HCT116 (cell line): ENCODE data around the gene KCNQ4. TPM values are rescaled to one million over a fixed set of nuclear protein-coding genes. Genes with fewer than 3 reads are reported as not detected.

Experiments used
- ATAC-seq: fragments of 200-7000 bp; cut with Tn5 transposase; 2 replicates; pipeline ENCODE4 v1.9.1; 2020; ENCODE audit warnings: mild to moderate bottlenecking, moderate library complexity
- BruUV-seq: library from RNA; stranded (reverse); fragments of 400-500 nt; replicated peaks from 2 replicates; lab custom pipeline; 2021; lab: Mats Ljungman, UMichigan
- CTCF ChIA-PET: fragments of 300-600 bp; sonication (Branson Sonifier 250); formaldehyde crosslinking; loops from one replicate; lab custom pipeline; 2021; ENCODE audit warnings: antibody characterized with exemption; lab: Charles Lee
- POLR2A ChIA-PET: fragments of 300-600, 350-600 bp; sonication (Branson Sonifier 250); formaldehyde crosslinking; loops from one replicate; lab custom pipeline; 2021; ENCODE audit warnings: antibody characterized with exemption; lab: Charles Lee
- RAD21 ChIA-PET, 2 experiments: fragments of 300-600 bp; sonication (Branson Sonifier 250); formaldehyde crosslinking; loops; one replicate each; lab custom pipeline; 2023; ENCODE audit warnings: low total read pairs in 2 of 2; ENCODE audit not compliant: uncharacterized antibody in 2 of 2, unreplicated experiment in 2 of 2, low non-redundant PET in 1 of 2; lab: Charles Lee
- DNase-seq: peaks from one replicate; pipeline ENCODE4 v3.0.0-alpha.2; 2010; ENCODE audit warnings: low read depth, low spot score
- H2AFZ ChIP-seq: fragments of 200-600 bp; shearing (Covaris generic), sonication (generic); 2 replicates; pipeline ENCODE4 v1.6.1; 2017; ENCODE audit warnings: low read depth, mixed run types, mixed read lengths, antibody characterized with exemption, low read length; ENCODE audit not compliant: poor library complexity, severe bottlenecking
- H3K27ac ChIP-seq: 2 replicates; pipeline ENCODE4 v1.5.1; 2012; ENCODE audit warnings: low read depth, low read length
- H3K27me3 ChIP-seq: fragments of 200-600 bp; sonication (generic); 2 replicates; pipeline ENCODE4 v1.6.1; 2016; ENCODE audit warnings: mixed run types, low read length, mixed read lengths; ENCODE audit not compliant: insufficient read depth
- H3K36me3 ChIP-seq, 2 experiments: fragments of 200-500 bp in 1 of 2; fragments of 200-600 bp in 1 of 2; sonication (Bioruptor generic) in 1 of 2; sonication (generic) in 1 of 2; 2 replicates each; pipeline versions ENCODE4 v1.5.1 to v1.6.1; 2014 to 2016; ENCODE audit warnings: low read length in 2 of 2, inconsistent platforms in 1 of 2, mixed read lengths in 1 of 2, mixed run types in 1 of 2; ENCODE audit not compliant: insufficient read depth in 2 of 2, control insufficient read depth in 1 of 2
- H3K4me1 ChIP-seq, 2 experiments: fragments of 200-600 bp in 1 of 2; sonication (generic) in 1 of 2; 2 replicates each; pipeline versions ENCODE4 v1.5.1 to v1.6.1; 2012 to 2017; ENCODE audit warnings: low read length in 2 of 2, inconsistent platforms in 1 of 2, mild to moderate bottlenecking in 1 of 2, mixed read lengths in 1 of 2, mixed run types in 1 of 2, moderate library complexity in 1 of 2; ENCODE audit not compliant: insufficient read depth in 2 of 2, control insufficient read depth in 1 of 2
- H3K4me2 ChIP-seq: fragments of 200-600 bp; sonication (generic); 2 replicates; pipeline ENCODE4 v1.6.1; 2017; ENCODE audit warnings: mixed run types, low read length, mixed read lengths
- H3K4me3 ChIP-seq, 2 experiments: fragments of 200-600 bp in 1 of 2; sonication (generic) in 1 of 2; replicated peaks in 1 of 2; 2 replicates each; pipeline ENCODE4 v1.5.1; 2011 to 2016; ENCODE audit warnings: low read length in 2 of 2, control low read depth in 1 of 2, low read depth in 1 of 2, mild to moderate bottlenecking in 1 of 2, mixed read lengths in 1 of 2, mixed run types in 1 of 2
- H3K79me2 ChIP-seq: fragments of 200-600 bp; sonication (generic); 2 replicates; pipeline ENCODE4 v1.6.1; 2017; ENCODE audit warnings: mild to moderate bottlenecking, mixed run types, low read length, moderate library complexity, mixed read lengths; ENCODE audit not compliant: insufficient read depth
- H3K9ac ChIP-seq: fragments of 200-600 bp; sonication (generic); 2 replicates; pipeline ENCODE4 v1.6.1; 2016; ENCODE audit warnings: low read length, mixed read lengths
- H3K9me2 ChIP-seq: fragments of 200-600 bp; sonication (generic), shearing (Covaris generic); 2 replicates; pipeline ENCODE4 v1.6.1; 2017; ENCODE audit warnings: mixed run types, mild to moderate bottlenecking, moderate library complexity; ENCODE audit not compliant: insufficient read depth
- H3K9me3 ChIP-seq, 2 experiments: fragments of 200-500 bp in 1 of 2; fragments of 200-600 bp in 1 of 2; sonication (Bioruptor generic) in 1 of 2; sonication (generic) in 1 of 2; 2 replicates each; pipeline ENCODE4 v1.6.1; 2014 to 2017; ENCODE audit warnings: low read length in 2 of 2, mixed read lengths in 2 of 2, inconsistent platforms in 1 of 2, low read depth in 1 of 2, mild to moderate bottlenecking in 1 of 2, mixed run types in 1 of 2, moderate library complexity in 1 of 2; ENCODE audit not compliant: control insufficient read depth in 1 of 2, insufficient read depth in 1 of 2
- H4K20me1 ChIP-seq: fragments of 200-600 bp; sonication (generic), shearing (Covaris generic); 2 replicates; pipeline ENCODE4 v1.6.1; 2017; ENCODE audit warnings: mixed run types, mild to moderate bottlenecking, moderate library complexity; ENCODE audit not compliant: insufficient read depth
- EGR1 ChIP-seq: IDR thresholded peaks from 2 replicates; pipeline ENCODE4 v1.6.1; 2012; ENCODE audit warnings: low read depth
- ELF1 ChIP-seq: IDR thresholded peaks from 2 replicates; pipeline ENCODE4 v1.6.1; 2012; ENCODE audit warnings: low read depth, borderline replicate concordance
- EZH2 ChIP-seq: fragments of 200-600 bp; sonication (generic); IDR thresholded peaks from 2 replicates; pipeline ENCODE4 v1.6.1; 2017; ENCODE audit warnings: antibody characterized with exemption, mixed run types
- FOSL1 ChIP-seq: IDR thresholded peaks from 2 replicates; pipeline ENCODE4 v1.6.1; 2012; ENCODE audit warnings: low read depth
- MAX ChIP-seq: IDR thresholded peaks from 2 replicates; pipeline ENCODE4 v1.6.1; 2012
- POLR2A ChIP-seq: IDR thresholded peaks from 2 replicates; pipeline ENCODE4 v1.7.0; 2011; ENCODE audit warnings: borderline replicate concordance; ENCODE audit not compliant: insufficient read depth, insufficient read length; ENCODE audit errors: extremely low read depth
- RAD21 ChIP-seq: IDR thresholded peaks from 2 replicates; pipeline ENCODE4 v1.6.1; 2012; ENCODE audit warnings: low read depth, mild to moderate bottlenecking
- REST ChIP-seq: IDR thresholded peaks from 2 replicates; pipeline ENCODE4 v1.6.1; 2012; ENCODE audit warnings: low read depth
- ZBTB33 ChIP-seq: IDR thresholded peaks from 2 replicates; pipeline ENCODE4 v1.6.1; 2011; ENCODE audit warnings: mild to moderate bottlenecking, low read length, moderate library complexity; ENCODE audit not compliant: insufficient replicate concordance; ENCODE audit errors: extremely low read depth
- ZNF274 ChIP-seq: fragments of 200-500 bp; sonication (Bioruptor generic); IDR thresholded peaks from 2 replicates; pipeline ENCODE4 v1.6.1; 2014; ENCODE audit warnings: mild to moderate bottlenecking, low read depth, low read length, inconsistent platforms
- intact Hi-C: fragments of 100-400 bp; cut with micrococcal nuclease; formaldehyde crosslinking; loops from 2 replicates; pipeline ENCODE4 v1.10.0; 2022
- total RNA-seq: library from RNA; stranded (reverse); gene quantifications from one replicate; pipeline ENCODE4 v1.2.1, GENCODE V29; 2021; ENCODE audit not compliant: unreplicated experiment

The KCNQ4 gene
- total RNA-seq, 1 experiment from 2014 or later = 4.1 TPM

- intact Hi-C loops = no loop called here
Measured at GRCh38 chr1:40748841-40749718, 34.5 kb upstream of the KCNQ4 start.

More at GRCh38 chr1:40748841-40749718, 34.5 kb upstream of the KCNQ4 start:
- H3K27ac ChIP-seq = no peak overlapping the region
- DNase-seq = no peak
- ATAC-seq = no peak
- H2AFZ ChIP-seq = no peak overlapping the region
- H3K79me2 ChIP-seq = peaks cover 2% of the 10 kb centered on the region; the same call in 1 of the 2 replicates
- no peaks in the 10 kb centered on the region for H4K20me1 ChIP-seq
- no peak overlapping the region for H3K4me2 ChIP-seq
- no peak overlapping the region for H3K9ac ChIP-seq
- H3K9me3 ChIP-seq = no peaks in the 10 kb centered on the region
- H3K27me3 ChIP-seq = no peaks in the 10 kb centered on the region
- H3K4me1 ChIP-seq = peaks cover 4% of the 10 kb centered on the region in 2 experiments; a peak in 2 of 4 replicates
- H3K4me3 ChIP-seq = no peak overlapping the region
- no peaks in the 10 kb centered on the region for H3K9me2 ChIP-seq
- BruUV-seq = no TSS peak
- CTCF ChIA-PET = interaction anchor here (1.3 kb wide), 1 partner anchor 26 kb away, joined by 3 read pairs; no protein-coding TSS in a partner anchor
- POLR2A ChIA-PET = no interaction called here
- peaks cover 7 to 17% of the 10 kb centered on the region in 2 experiments for H3K36me3 ChIP-seq
- TF ChIP-seq EGR1 (no peak), ZBTB33 (no peak), REST (no peak), FOSL1 (no peak), POLR2A (no peak), RAD21 (no peak), EZH2 (no peak), ZNF274 (no peak), ELF1 (no peak), MAX (no peak)
- TF ChIP-seq, all 23 proteins: peak for 0
- RAD21 ChIA-PET = no interaction called here
